HUES48 (cell line): Measurements from ENCODE around the gene S100Z.
"Not testable (repeated sequence)": the region's sequence is repeated elsewhere in the genome, so short reads cannot be mapped to it uniquely, and the experiment has no call there.

Experiments used
- H3K27ac ChIP-seq: one replicate; pipeline ENCODE4 v1.7.0; 2013; ENCODE audit warnings: low read depth, low read length, inconsistent platforms
- H3K27me3 ChIP-seq: 2 replicates; pipeline ENCODE4 v1.6.1; 2013; ENCODE audit warnings: mild to moderate bottlenecking, low read length; ENCODE audit not compliant: control insufficient read depth, insufficient read depth
- H3K36me3 ChIP-seq: 2 replicates; pipeline ENCODE4 v1.6.1; 2013; ENCODE audit warnings: low read length; ENCODE audit not compliant: control insufficient read depth, insufficient read depth
- H3K4me1 ChIP-seq: 2 replicates; pipeline ENCODE4 v1.6.1; 2013; ENCODE audit warnings: mild to moderate bottlenecking, low read length; ENCODE audit not compliant: control insufficient read depth, insufficient read depth
- H3K4me3 ChIP-seq: 2 replicates; pipeline ENCODE4 v1.5.1; 2013; ENCODE audit warnings: mild to moderate bottlenecking, low read depth, low read length
- H3K9ac ChIP-seq: 2 replicates; pipeline ENCODE4 v1.6.1; 2013; ENCODE audit warnings: mild to moderate bottlenecking, low read depth, low read length, moderate library complexity
- H3K9me3 ChIP-seq: 2 replicates; pipeline ENCODE4 v1.6.1; 2013; ENCODE audit warnings: low read length; ENCODE audit not compliant: control insufficient read depth, insufficient read depth

Gene S100Z

GRCh38 chr5:76811214-76811613 lies 38.6 kb upstream of the S100Z start:
- Histone ChIP-seq H3K4me1 (peaks cover 27% of the 10 kb centered on the region), H3K27me3 (no peaks in the 10 kb centered on the region), H3K9me3 (0 out of 2 replicates have a peak, but pooled peaks cover 9% of the 10 kb centered on the region), H3K36me3 (no peaks in the 10 kb centered on the region), H3K27ac (no peak overlapping the region), H3K9ac (no peak overlapping the region), H3K4me3 (no peak overlapping the region)

- peaks cover 20% of the 10 kb centered on the region for H3K4me1 ChIP-seq
- not testable (repeated sequence) for H3K9ac ChIP-seq, H3K36me3 ChIP-seq, H3K27me3 ChIP-seq, H3K9me3 ChIP-seq, H3K27ac ChIP-seq, H3K4me3 ChIP-seq
Observed at GRCh38 chr5:76812209-76812608, 37.6 kb upstream of the S100Z start.

GRCh38 chr5:76813982-76814562 lies 35.7 kb upstream of the S100Z start:
- no peak overlapping the region for H3K9ac ChIP-seq
- no peaks in the 10 kb centered on the region for H3K27me3 ChIP-seq
- H3K9me3 ChIP-seq: 0 out of 2 replicates have a peak, but pooled peaks cover 9% of the 10 kb centered on the region
- peaks cover 4% of the 10 kb centered on the region for H3K4me1 ChIP-seq
- no peak overlapping the region for H3K4me3 ChIP-seq
- no peaks in the 10 kb centered on the region for H3K36me3 ChIP-seq
- H3K27ac ChIP-seq: no peak overlapping the region

GRCh38 chr5:76816110-76816831 lies 33.5 kb upstream of the S100Z start:
- Histone ChIP-seq H3K4me3 (no peak overlapping the region), H3K27ac (no peak overlapping the region), H3K36me3 (no peaks in the 10 kb centered on the region), H3K27me3 (peaks cover 11% of the 10 kb centered on the region; the same call in 1 of the 2 replicates), H3K4me1 (peaks cover 10% of the 10 kb centered on the region), H3K9me3 (0 out of 2 replicates have a peak, but pooled peaks cover under 1% of the 10 kb centered on the region), H3K9ac (no peak overlapping the region)

GRCh38 chr5:76818844-76819831 lies 30.7 kb upstream of the S100Z start, which contains the start of gene F2RL1:
F2RL1 (plus strand) TSS chr5:76819030; CDS start chr5:76819183, 153 bp downstream.
- Histone ChIP-seq H3K36me3 (no peaks in the 10 kb centered on the region), H3K27me3 (peaks cover 11% of the 10 kb centered on the region; the same call in 1 of the 2 replicates), H3K4me3 (peak within 1 kb of the TSS; percentile 89), H3K9ac (peak within 1 kb of the TSS; percentile 61), H3K9me3 (no peaks in the 10 kb centered on the region), H3K4me1 (peaks cover 12% of the 10 kb centered on the region), H3K27ac (peak within 1 kb of the TSS; percentile 85)

GRCh38 chr5:76819851-76820525 lies 29.8 kb upstream of the S100Z start:
- peaks cover 11% of the 10 kb centered on the region; the same call in 1 of the 2 replicates for H3K27me3 ChIP-seq
- peak overlapping the region; percentile 85 for H3K27ac ChIP-seq
- H3K4me1 ChIP-seq: peaks cover 12% of the 10 kb centered on the region
- H3K9ac ChIP-seq: peak overlapping the region; percentile 61
- no peaks in the 10 kb centered on the region for H3K9me3 ChIP-seq
- peak overlapping the region; percentile 89 for H3K4me3 ChIP-seq
- H3K36me3 ChIP-seq: no peaks in the 10 kb centered on the region

GRCh38 chr5:76820526-76820890 lies 29.3 kb upstream of the S100Z start:
- Histone ChIP-seq H3K36me3 (no peaks in the 10 kb centered on the region), H3K27ac (peak overlapping the region; percentile 2), H3K4me1 (peaks cover 12% of the 10 kb centered on the region)

GRCh38 chr5:76821136-76821535 lies 28.7 kb upstream of the S100Z start:
- H3K4me3 ChIP-seq: peak overlapping the region; percentile 89
- H3K4me1 ChIP-seq: peaks cover 12% of the 10 kb centered on the region
- peaks cover 11% of the 10 kb centered on the region; the same call in 1 of the 2 replicates for H3K27me3 ChIP-seq
- H3K9ac ChIP-seq: no peak overlapping the region
- no peaks in the 10 kb centered on the region for H3K9me3 ChIP-seq
- H3K36me3 ChIP-seq: no peaks in the 10 kb centered on the region
- H3K27ac ChIP-seq: peak overlapping the region; percentile 2

More at GRCh38 chr5:76820526-76820890, 29.3 kb upstream of the S100Z start:
- H3K4me3 ChIP-seq: peak overlapping the region; percentile 89
- H3K9me3 ChIP-seq: no peaks in the 10 kb centered on the region
- H3K9ac ChIP-seq: no peak overlapping the region
- H3K27me3 ChIP-seq: peaks cover 11% of the 10 kb centered on the region; the same call in 1 of the 2 replicates

GRCh38 chr5:76822105-76822731 lies 27.6 kb upstream of the S100Z start:
- not testable (repeated sequence) for H3K9ac ChIP-seq, H3K36me3 ChIP-seq, H3K4me3 ChIP-seq, H3K27ac ChIP-seq, H3K9me3 ChIP-seq
- peaks cover 12% of the 10 kb centered on the region for H3K4me1 ChIP-seq
- peaks cover 11% of the 10 kb centered on the region; the same call in 1 of the 2 replicates for H3K27me3 ChIP-seq

- H3K27ac ChIP-seq, H3K9me3 ChIP-seq, H3K4me3 ChIP-seq, H3K36me3 ChIP-seq, H3K9ac ChIP-seq, H3K27me3 ChIP-seq, H3K4me1 ChIP-seq: not testable (repeated sequence)
Observed at GRCh38 chr5:76826416-76826815, 23.4 kb upstream of the S100Z start.
